CD4-positive, alpha-beta T cell (primary cell): ENCODE data around the gene FBXW4. TPM values are rescaled to one million over a fixed set of nuclear protein-coding genes. Genes with fewer than 3 reads are reported as not detected.
A peak's percentile ranks its signal among the peaks of the same experiment; 100 is the strongest.

Source experiments
- ATAC-seq: fragments of 200-7000 bp; cut with Tn5 transposase; one replicate; pipeline ENCODE4 v1.10.0; 2022; ENCODE audit warnings: mild to moderate bottlenecking; ENCODE audit not compliant: poor library complexity
- CTCF ChIA-PET: fragments of 350-600 bp; sonication (Branson Sonifier 250); formaldehyde crosslinking; loops from one replicate; lab custom pipeline; 2021; ENCODE audit warnings: antibody characterized with exemption, inconsistent platforms; lab: Charles Lee
- POLR2A ChIA-PET: fragments of 350-600 bp; sonication (Branson Sonifier 250); formaldehyde crosslinking; loops from one replicate; lab custom pipeline; 2021; ENCODE audit warnings: antibody characterized with exemption, inconsistent platforms; lab: Charles Lee
- DNase-seq, 14 experiments: peaks; one replicate each; pipeline ENCODE4 v3.0.0-alpha.2; 2013 to 2020; ENCODE audit warnings: mixed read lengths in 2 of 14
- H3K27ac ChIP-seq, 2 donors: one replicate each; pipeline versions ENCODE4 v1.5.1 to v1.7.0; 2013; ENCODE audit warnings: low read length in 2 of 2, low read depth in 1 of 2, mild to moderate bottlenecking in 1 of 2
- H3K27me3 ChIP-seq, 2 experiments: 1 replicate in 1 of 2; 2 replicates in 1 of 2; pipeline versions ENCODE4 v1.6.1 to v1.7.0; 2013; ENCODE audit warnings: low read length in 2 of 2, control low read depth in 1 of 2, mild to moderate bottlenecking in 1 of 2, moderate library complexity in 1 of 2; ENCODE audit not compliant: insufficient read depth in 2 of 2, control insufficient read depth in 1 of 2
- H3K36me3 ChIP-seq: one replicate; pipeline ENCODE4 v1.6.1; 2013; ENCODE audit warnings: low read length, control low read depth; ENCODE audit not compliant: insufficient read depth
- H3K4me1 ChIP-seq: one replicate; pipeline ENCODE4 v1.6.1; 2013; ENCODE audit warnings: low read length, control low read depth; ENCODE audit not compliant: insufficient read depth
- H3K4me3 ChIP-seq: one replicate; pipeline ENCODE4 v1.5.1; 2013; ENCODE audit warnings: mild to moderate bottlenecking, low read length, moderate library complexity
- H3K9me3 ChIP-seq, 2 experiments: 1 replicate in 1 of 2; 2 replicates in 1 of 2; pipeline versions ENCODE4 v1.6.1 to v1.7.0; 2013; ENCODE audit warnings: low read length in 2 of 2, mild to moderate bottlenecking in 2 of 2, control low read depth in 1 of 2, moderate library complexity in 1 of 2; ENCODE audit not compliant: control insufficient read depth in 1 of 2, insufficient read depth in 1 of 2
- H3K27ac Mint-ChIP-seq: one replicate; pipeline ENCODE4 v1.8.0; 2020; ENCODE audit warnings: mixed read lengths
- H3K27me3 Mint-ChIP-seq: one replicate; pipeline ENCODE4 v1.8.0; 2021; ENCODE audit warnings: mixed read lengths
- H3K36me3 Mint-ChIP-seq: one replicate; pipeline ENCODE4 v1.8.0; 2021; ENCODE audit warnings: low read depth, mixed read lengths
- H3K4me1 Mint-ChIP-seq: one replicate; pipeline ENCODE4 v1.8.0; 2021; ENCODE audit warnings: low read depth, mixed read lengths
- H3K4me3 Mint-ChIP-seq: one replicate; pipeline ENCODE4 v1.8.0; 2020; ENCODE audit warnings: mild to moderate bottlenecking, mixed read lengths
- H3K9me3 Mint-ChIP-seq: one replicate; pipeline ENCODE4 v1.8.0; 2020; ENCODE audit warnings: mixed read lengths
- CTCF ChIP-seq: fragments of 200-600 bp; IDR thresholded peaks from one replicate; pipeline ENCODE4 v1.8.0; 2022; ENCODE audit warnings: antibody characterized with exemption, mild to moderate bottlenecking
- intact Hi-C, 2 experiments: fragments of 100-400 bp; cut with DNase I in 1 of 2; cut with micrococcal nuclease in 1 of 2; formaldehyde crosslinking; loops; one replicate each; pipeline versions ENCODE4 v1.15.1 to v1.9.0; 2023 to 2025; cut with DNase I, micrococcal nuclease
- total RNA-seq, 174 experiments: library from RNA in 2 of 174; stranded (reverse) in 2 of 174; gene quantifications; one replicate each; pipeline ENCODE4 v1.2.3 and lab custom pipeline; 2021 to 2026

FBXW4 gene
- total RNA-seq, 2 experiments from 2014 or later = 69.7 to 76.4 TPM

- no peak overlapping the region for H3K4me3 Mint-ChIP-seq
- H3K9me3 Mint-ChIP-seq = no peaks in the 10 kb centered on the region
- Histone ChIP-seq H3K27ac (no peak overlapping the region), H3K4me1 (no peaks in the 10 kb centered on the region), H3K27me3 (peaks cover 0 to 4% of the 10 kb centered on the region in 2 experiments), H3K36me3 (no peaks in the 10 kb centered on the region), H3K4me3 (no peak overlapping the region), H3K9me3 (no peaks in the 10 kb centered on the region)
- intact Hi-C loops = no loop called here
- DNase-seq (no peak), ATAC-seq (no peak)
- ChIA-PET CTCF (interaction anchor here (1.0 kb wide), 1 partner anchor 13 kb away, joined by 3 read pairs; the partner anchor contains the start of gene FBXW4), POLR2A (no interaction called here)
- H3K4me1 Mint-ChIP-seq = no peaks in the 10 kb centered on the region
- peaks cover 48% of the 10 kb centered on the region for H3K27me3 Mint-ChIP-seq
- H3K27ac Mint-ChIP-seq = no peak overlapping the region
- no peak for TF ChIP-seq CTCF
- H3K36me3 Mint-ChIP-seq = no peaks in the 10 kb centered on the region
Measured at GRCh38 chr10:101708073-101708472, 13.1 kb upstream of the FBXW4 start.

DNA sequence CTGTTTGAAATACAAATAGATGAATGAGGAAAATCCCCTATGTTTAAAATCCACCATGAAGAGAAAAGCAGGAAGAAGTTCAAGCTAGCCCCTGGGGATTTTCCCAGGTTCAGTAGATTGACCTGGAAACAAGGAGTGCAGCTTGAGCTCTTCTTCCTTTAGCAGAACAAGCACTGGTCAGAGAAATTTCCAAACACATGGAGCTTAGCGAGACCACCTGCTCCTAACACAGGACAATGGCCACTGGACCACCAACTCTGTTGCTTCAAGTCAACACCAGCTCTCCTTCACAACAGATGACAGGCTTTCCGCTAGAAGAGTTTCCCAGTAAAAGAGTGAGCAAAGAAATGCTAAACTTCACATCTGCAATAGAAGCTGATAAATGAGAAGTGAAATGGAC is 9.4 kb upstream of the FBXW4 start:
- H3K27ac ChIP-seq = no peak overlapping the region
- no peaks in the 10 kb centered on the region for H3K4me1 ChIP-seq
- Mint-ChIP-seq H3K4me3 (no peak overlapping the region), H3K4me1 (no peaks in the 10 kb centered on the region), H3K27me3 (peaks cover 38% of the 10 kb centered on the region), H3K27ac (no peak overlapping the region), H3K36me3 (peaks cover 4% of the 10 kb centered on the region), H3K9me3 (no peaks in the 10 kb centered on the region)
- POLR2A ChIA-PET = no interaction called here
- ATAC-seq (no peak), DNase-seq (no peak)
- TF ChIP-seq CTCF = no peak
- no peaks in the 10 kb centered on the region for H3K9me3 ChIP-seq
- H3K27me3 ChIP-seq = no peaks in the 10 kb centered on the region
- CTCF ChIA-PET = interaction anchor here (0.9 kb wide), 1 partner anchor 14 kb away, joined by 3 read pairs; no protein-coding TSS in a partner anchor
- H3K36me3 ChIP-seq = no peaks in the 10 kb centered on the region
- H3K4me3 ChIP-seq = no peak overlapping the region
- intact Hi-C loops = no loop called here

GRCh38 chr10:101696632-101697031 is 1.7 kb upstream of the FBXW4 start:
- DNase-seq (no peak), ATAC-seq (no peak)
- no peaks in the 10 kb centered on the region for H3K9me3 ChIP-seq
- CTCF ChIA-PET = no interaction called here
- POLR2A ChIA-PET = no interaction called here
- TF ChIP-seq CTCF = no peak
- H3K4me3 ChIP-seq = no peak overlapping the region
- H3K27ac Mint-ChIP-seq = peak overlapping the region; percentile 98
- no peaks in the 10 kb centered on the region for H3K36me3 ChIP-seq
- H3K4me3 Mint-ChIP-seq = peak overlapping the region; percentile 63
- H3K27me3 Mint-ChIP-seq = no peaks in the 10 kb centered on the region
- H3K27ac ChIP-seq = no peak overlapping the region
- no peaks in the 10 kb centered on the region for H3K27me3 ChIP-seq
- H3K4me1 Mint-ChIP-seq = peaks cover 32% of the 10 kb centered on the region
- intact Hi-C loops = loop anchor here in 1 of 2 experiments (10.0 kb wide), 2 partner anchors 118 to 1668 kb away; partner anchors contain the start of genes OGA and TAF5
- H3K4me1 ChIP-seq = peaks cover 18% of the 10 kb centered on the region
- peaks cover 13% of the 10 kb centered on the region for H3K36me3 Mint-ChIP-seq
- H3K9me3 Mint-ChIP-seq = no peaks in the 10 kb centered on the region
